GM19099 (cell line): ENCODE results near the gene CDCA8.

Experiments
- POLR2A ChIP-seq: IDR thresholded peaks from 3 replicates; pipeline ENCODE4 v1.6.1; 2011; ENCODE audit warnings: low read depth; ENCODE audit not compliant: insufficient read length; ENCODE audit errors: extremely low read depth

The CDCA8 gene

GRCh38 chr1:37692078-37692833 is at the start of gene CDCA8:
Gene CDCA8 (plus strand): TSS chr1:37692516. CDS start chr1:37692691, 175 bp downstream.
- peak; percentile 87 for TF ChIP-seq POLR2A

GRCh38 chr1:37647281-37647680 is 45.0 kb upstream of the CDCA8 start:
- no peak for TF ChIP-seq POLR2A

DNA sequence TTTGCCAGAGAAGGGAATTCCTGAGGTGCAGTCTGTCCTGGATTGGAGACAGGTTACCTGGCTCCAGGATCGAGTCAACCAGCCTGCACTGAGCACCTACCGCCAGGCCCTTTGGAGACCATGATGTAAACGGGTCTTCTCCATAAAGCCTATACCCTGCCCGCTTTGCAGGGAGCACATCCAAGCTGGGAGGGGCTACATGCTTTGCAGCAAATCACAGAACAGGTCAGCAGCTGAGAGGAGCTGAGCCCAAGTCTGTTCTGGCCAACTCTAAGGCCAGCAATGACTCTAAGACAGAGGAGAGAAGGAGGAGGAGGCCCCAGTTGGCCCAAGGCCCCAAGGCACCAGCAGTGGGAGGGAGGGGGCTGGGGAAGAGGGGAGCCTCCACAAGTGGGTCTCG is 42.1 kb upstream of the CDCA8 start:
- TF ChIP-seq POLR2A, result no peak

GRCh38 chr1:37650721-37651120 is 41.6 kb upstream of the CDCA8 start:
- TF ChIP-seq POLR2A, result no peak

DNA sequence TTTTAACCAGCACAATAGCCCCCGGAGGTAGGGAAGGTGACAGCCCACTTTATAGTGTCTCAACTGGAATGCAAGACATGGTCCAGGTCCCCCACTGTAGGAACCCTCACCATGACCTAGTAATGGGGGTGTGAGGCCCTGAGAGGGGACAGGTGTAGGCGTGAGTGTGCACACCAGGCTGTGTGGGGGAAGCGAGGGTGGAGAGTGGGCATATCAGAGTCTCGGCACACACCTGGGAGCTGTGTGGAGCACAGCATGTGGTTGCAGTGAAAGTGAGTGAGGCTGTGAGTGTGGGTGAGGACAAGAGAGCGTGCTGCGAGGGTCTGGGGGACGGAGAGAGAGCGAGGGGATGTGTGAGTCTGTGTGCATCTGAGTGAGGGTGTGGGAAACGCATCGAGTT is 40.5 kb upstream of the CDCA8 start:
- no peak for TF ChIP-seq POLR2A

GRCh38 chr1:37652976-37653375 is 39.3 kb upstream of the CDCA8 start:
- TF ChIP-seq POLR2A, result no peak

DNA sequence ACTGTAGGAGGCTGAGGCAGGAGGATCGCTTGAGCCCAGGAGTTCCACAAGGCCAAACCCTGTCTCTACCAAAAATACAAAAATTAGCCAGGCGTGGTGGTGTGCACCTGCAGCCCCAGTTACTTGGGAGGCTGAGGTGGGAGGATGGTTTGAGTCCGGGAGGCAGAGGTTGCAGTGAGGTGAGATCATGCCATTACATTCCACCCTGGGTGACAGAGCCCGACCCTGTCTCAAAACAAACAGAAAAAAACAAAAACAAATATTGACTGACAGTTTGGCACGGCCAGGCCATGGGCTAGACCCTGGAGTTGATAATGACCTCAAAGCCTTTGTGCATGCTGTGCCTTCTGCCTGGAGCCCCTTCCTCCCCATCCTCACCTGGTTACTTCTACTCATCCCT is 38.4 kb upstream of the CDCA8 start:
- TF ChIP-seq POLR2A, result no peak

GRCh38 chr1:37655274-37655673 is 37.0 kb upstream of the CDCA8 start:
- TF ChIP-seq POLR2A, result no peak

DNA sequence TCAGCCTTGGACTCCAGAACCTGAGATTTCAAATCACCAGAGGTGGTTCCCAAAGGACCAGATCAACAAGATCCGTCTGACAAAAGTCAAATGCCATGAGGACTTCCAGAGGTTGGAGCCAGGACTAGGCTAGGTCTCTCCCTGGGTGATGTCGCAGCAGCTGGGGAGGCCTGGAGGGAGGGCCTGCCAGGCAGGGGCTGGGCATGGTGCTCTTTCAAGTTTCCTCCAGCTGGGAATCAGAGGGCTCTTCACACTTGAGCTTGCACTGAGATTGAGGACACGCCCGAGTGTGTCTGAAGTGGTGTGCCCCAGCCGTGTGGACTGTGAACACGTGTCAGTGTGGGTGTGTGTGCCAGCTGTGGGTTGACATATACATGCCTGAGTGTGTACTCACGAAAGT is 36.3 kb upstream of the CDCA8 start:
- TF ChIP-seq POLR2A, result no peak

DNA sequence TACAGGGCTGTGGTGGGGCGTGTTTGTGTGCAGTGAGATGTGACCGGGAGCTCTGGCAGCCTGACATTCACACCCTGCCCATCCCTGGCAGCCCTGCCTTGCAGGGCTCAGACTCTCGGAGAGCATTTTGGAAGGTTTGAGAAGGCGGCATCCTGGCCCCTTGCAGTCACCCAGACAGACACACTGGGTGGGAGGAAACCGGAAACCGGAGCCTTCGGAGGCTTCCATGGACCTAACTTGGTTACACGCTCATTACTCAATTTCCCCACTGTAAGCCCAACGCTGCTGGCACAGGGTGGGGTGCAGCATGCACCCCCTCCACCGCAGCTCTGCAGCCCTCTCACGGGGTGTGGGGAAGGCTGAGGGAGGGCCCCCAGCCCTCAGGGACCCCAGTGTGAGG is 35.4 kb upstream of the CDCA8 start:
- TF ChIP-seq POLR2A, result no peak

- no peak for TF ChIP-seq POLR2A
These were observed 34.5 kb upstream of the CDCA8 start for GRCh38 chr1:37657620-37658412.

DNA sequence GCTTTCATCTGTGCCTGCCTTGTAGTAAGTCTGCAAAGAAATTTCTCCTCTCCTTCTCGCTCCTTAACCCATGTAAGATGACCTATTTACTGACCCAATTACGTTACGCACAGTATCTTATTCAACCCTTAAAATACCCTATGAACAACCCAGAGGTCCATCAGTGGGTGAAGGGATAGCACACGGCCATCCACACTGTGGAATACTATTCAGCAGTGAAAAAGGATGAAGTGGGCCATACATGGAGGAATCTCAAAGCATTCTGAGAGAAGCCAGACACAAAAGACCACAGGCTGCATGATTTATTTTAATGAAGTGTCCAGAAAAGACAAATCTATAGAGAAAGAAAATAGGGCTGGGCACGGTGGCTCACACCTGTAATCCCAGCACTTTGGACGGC is 33.8 kb upstream of the CDCA8 start:
- no peak for TF ChIP-seq POLR2A

DNA sequence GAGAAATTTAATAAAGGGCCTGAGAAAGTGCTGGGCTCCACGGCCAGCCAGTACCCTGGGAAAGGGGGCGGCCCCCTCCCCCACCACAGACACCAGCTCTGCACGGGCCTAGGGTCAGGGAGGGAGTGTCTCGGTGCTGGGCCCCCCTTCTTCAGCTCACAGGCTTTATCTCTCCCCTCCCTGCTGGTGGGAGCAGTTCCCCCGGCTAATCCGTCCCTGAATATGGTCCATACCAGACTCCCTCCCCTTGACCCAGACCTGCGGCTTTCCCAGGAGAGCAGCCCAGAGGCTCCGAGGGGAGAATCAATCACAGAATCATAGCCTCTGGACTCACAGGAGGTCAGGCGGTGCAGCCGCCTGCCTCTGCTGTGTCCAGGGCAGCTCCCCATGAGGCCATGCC is 31.7 kb upstream of the CDCA8 start:
- TF ChIP-seq POLR2A, result no peak

- TF ChIP-seq POLR2A, result no peak
These were observed 30.9 kb upstream of the CDCA8 start for GRCh38 chr1:37661401-37661800.

DNA sequence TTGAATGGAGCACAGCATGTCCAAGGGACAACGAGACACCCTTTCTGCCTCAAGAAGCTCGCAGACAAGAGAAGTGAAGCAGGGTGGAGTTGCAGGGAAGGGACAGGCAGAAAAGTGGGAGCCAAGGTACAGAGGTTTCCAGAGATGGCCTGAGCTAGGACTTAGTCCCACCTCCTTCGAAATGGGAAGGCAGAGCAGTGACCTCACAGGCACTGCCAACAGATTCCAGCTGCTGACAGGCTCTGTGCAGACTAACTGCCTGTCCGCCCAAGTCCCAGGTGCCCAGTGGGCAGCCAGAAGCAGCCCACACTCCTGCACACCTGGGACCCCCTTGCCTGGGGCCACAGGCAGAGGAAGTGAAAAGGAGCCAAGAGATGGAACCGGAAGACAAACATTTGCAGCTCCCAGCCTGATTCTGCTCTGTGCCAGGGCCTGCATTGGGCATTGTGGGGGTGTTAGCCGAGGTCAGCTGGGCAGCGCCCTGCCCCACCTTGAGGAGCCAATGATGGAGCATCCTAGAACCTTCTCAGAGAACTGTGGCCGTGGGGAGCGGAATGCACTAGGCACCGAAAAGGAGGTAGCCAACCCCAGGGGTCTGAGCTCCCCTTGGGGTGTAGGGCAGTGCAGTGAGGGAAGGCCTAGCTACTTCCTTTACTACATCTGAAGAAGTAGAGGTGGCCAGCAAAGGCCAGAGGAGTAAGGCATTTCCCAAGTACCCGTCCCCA is 30.1 kb upstream of the CDCA8 start:
- no peak for TF ChIP-seq POLR2A
